ENCODE data around the gene CFB. TPM values are rescaled to one million over a fixed set of nuclear protein-coding genes. Genes with fewer than 3 reads are reported as not detected.

CFB gene
- total RNA-seq, 1 experiment from 2014 or later: 0.31 TPM

DNA sequence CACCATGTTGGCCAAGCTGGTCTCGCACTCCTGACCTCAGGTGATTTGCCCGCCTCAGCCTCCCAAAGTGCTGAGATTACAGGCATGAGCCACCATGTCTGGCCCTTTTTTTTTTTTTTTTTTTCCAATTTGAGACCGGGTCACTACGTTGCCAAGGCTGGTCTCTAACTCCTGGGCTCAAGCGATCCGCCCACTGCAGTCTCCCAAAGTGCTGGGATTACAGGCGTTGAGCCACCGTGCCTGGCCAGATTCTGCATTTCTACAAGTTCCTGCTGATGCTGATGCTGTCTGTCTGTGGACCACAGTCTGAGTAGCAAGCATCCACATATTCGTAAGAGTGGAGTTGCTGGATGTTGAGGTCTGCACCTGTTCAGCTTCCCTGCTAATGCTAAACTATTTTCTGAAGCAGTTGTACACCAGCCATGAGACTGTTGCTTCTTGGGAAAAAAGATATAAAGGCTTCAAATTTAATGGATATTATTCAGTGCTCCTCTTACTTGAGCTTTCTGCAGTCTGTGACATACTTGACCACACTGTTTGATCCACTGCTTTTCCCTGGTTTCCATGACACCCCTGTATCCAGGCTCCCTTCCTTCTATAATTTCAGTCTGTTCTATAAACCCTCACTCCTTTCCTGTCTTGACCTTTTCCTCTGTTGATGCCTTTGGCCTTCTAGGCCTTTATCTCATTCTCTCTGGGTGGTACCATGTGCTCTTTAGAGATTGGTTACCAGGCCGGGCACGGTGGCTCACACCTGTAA is 33.9 kb upstream of the CFB start:
- H3K79me2 ChIP-seq (ENCODE audit: insufficient read depth, low read length): no peaks in the 10 kb centered on the region
- H3K79me1 ChIP-seq (ENCODE audit: insufficient read depth, low read depth, low read length, poor library complexity, severe bottlenecking): no peaks in the 10 kb centered on the region
- H4K20me1 ChIP-seq (ENCODE audit: control insufficient read depth, insufficient read depth, insufficient read length): no peaks in the 10 kb centered on the region
- no peak overlapping the region for H3K18ac ChIP-seq (ENCODE audit: insufficient read length, low read depth, low read length)
- no peaks in the 10 kb centered on the region for H3K4me1 ChIP-seq (ENCODE audit: insufficient read depth, low read length)
- H2BK15ac ChIP-seq (ENCODE audit: low read depth, low read length): no peak overlapping the region
- no peak overlapping the region for H3K14ac ChIP-seq (ENCODE audit: insufficient read depth, low read length)
- 0 out of 5 replicates have a peak overlapping the region, but pooled peaks of 1 of the 2 experiments have one; percentile 39 for H3K4me3 Mint-ChIP-seq
- TF ChIP-seq, protein P1, sequence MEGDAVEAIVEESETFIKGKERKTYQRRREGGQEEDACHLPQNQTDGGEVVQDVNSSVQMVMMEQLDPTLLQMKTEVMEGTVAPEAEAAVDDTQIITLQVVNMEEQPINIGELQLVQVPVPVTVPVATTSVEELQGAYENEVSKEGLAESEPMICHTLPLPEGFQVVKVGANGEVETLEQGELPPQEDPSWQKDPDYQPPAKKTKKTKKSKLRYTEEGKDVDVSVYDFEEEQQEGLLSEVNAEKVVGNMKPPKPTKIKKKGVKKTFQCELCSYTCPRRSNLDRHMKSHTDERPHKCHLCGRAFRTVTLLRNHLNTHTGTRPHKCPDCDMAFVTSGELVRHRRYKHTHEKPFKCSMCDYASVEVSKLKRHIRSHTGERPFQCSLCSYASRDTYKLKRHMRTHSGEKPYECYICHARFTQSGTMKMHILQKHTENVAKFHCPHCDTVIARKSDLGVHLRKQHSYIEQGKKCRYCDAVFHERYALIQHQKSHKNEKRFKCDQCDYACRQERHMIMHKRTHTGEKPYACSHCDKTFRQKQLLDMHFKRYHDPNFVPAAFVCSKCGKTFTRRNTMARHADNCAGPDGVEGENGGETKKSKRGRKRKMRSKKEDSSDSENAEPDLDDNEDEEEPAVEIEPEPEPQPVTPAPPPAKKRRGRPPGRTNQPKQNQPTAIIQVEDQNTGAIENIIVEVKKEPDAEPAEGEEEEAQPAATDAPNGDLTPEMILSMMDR (conservative IDR thresholded peaks at IDR 0.05): no peak
- H2BK5ac ChIP-seq (ENCODE audit: insufficient read length, low read length): no peak overlapping the region
- H2AFZ ChIP-seq (ENCODE audit: low read length): no peak overlapping the region
- no peaks in the 10 kb centered on the region for H3K9me3 ChIP-seq (ENCODE audit: control insufficient read depth, low read depth, low read length)
- no peak overlapping the region for H2AK5ac ChIP-seq (ENCODE audit: insufficient read length, low read length)
- H3K23ac ChIP-seq (ENCODE audit: insufficient read length, low read depth, low read length): no peak overlapping the region
- H3K27me3 ChIP-seq (ENCODE audit: insufficient read depth, low read length): no peaks in the 10 kb centered on the region
- no peak overlapping the region for H3K56ac ChIP-seq (ENCODE audit: insufficient read length, low read depth, low read length)
- no peak overlapping the region for H3K27ac Mint-ChIP-seq
- H4K5ac ChIP-seq (ENCODE audit: insufficient read length, low read depth, low read length): no peak overlapping the region
- no peak for DNase-seq
- H3K23me2 ChIP-seq (ENCODE audit: insufficient read length, low read depth, low read length, poor library complexity, severe bottlenecking): no peaks in the 10 kb centered on the region
- H4K8ac ChIP-seq (replicated peaks; ENCODE audit: insufficient read length, low read depth, low read length): no peak overlapping the region
- H3K4me1 Mint-ChIP-seq: peaks cover 0 to 6% of the 10 kb centered on the region in 2 experiments; a peak in 1 of 4 replicates
- H2BK20ac ChIP-seq (ENCODE audit: low read depth, low read length, poor library complexity, severe bottlenecking): no peak overlapping the region
- H3K4me2 ChIP-seq (ENCODE audit: insufficient read depth, insufficient read length, low read length): no peak overlapping the region
- no peak overlapping the region for H3K4ac ChIP-seq (ENCODE audit: low read depth, low read length)
- WGBS (ENCODE audit: extremely low coverage, insufficient read length, low lambda C conversion rate): no CpG with 5 or more reads among the region's 11 CpGs
- no peak overlapping the region for H3K9ac ChIP-seq (ENCODE audit: extremely low read depth, insufficient read length, low read length)
- H3K27me3 Mint-ChIP-seq (ENCODE audit: low read depth): peaks cover 1% of the 10 kb centered on the region
- H3K36me3 Mint-ChIP-seq (ENCODE audit: insufficient read depth in 1 of 3, low read depth in 3 of 3): no peaks in the 10 kb centered on the region
- no peaks in the 10 kb centered on the region for H3K9me3 Mint-ChIP-seq
- no peak overlapping the region for H3K27ac ChIP-seq (ENCODE audit: insufficient read length, low read depth, low read length)
- no peak overlapping the region for H2BK12ac ChIP-seq (ENCODE audit: insufficient read length, low read depth, low read length)
- no peak overlapping the region for H3T11ph ChIP-seq (ENCODE audit: low read length)
- no peak overlapping the region for H4K91ac ChIP-seq (ENCODE audit: insufficient read length, low read depth, low read length)
- no peak overlapping the region for H2BK120ac ChIP-seq (ENCODE audit: low read depth, low read length, poor library complexity, severe bottlenecking)
